WTC11 (cell line): ENCODE measurements around the gene COA1. TPM values are rescaled to one million over a fixed set of nuclear protein-coding genes. Genes with fewer than 3 reads are reported as not detected.

Experiments
- ATAC-seq: fragments of 200-7000 bp; cut with Tn5 transposase; 2 replicates; pipeline ENCODE4 v1.10.0; 2021; ENCODE audit warnings: mild to moderate bottlenecking, moderate library complexity
- CTCF ChIA-PET: fragments of 300-600 bp; sonication (Branson Sonifier 250); formaldehyde crosslinking; loops from one replicate; lab custom pipeline; 2021; ENCODE audit warnings: antibody characterized with exemption; lab: Charles Lee
- POLR2A ChIA-PET: fragments of 350-600 bp; sonication (Branson Sonifier 250); formaldehyde crosslinking; loops from one replicate; lab custom pipeline; 2021; ENCODE audit warnings: antibody characterized with exemption; lab: Charles Lee
- DNase-seq: peaks from one replicate; pipeline ENCODE4 v3.0.0; 2021; ENCODE audit warnings: low spot score
- H3K27ac Mint-ChIP-seq: 2 replicates; pipeline ENCODE4 v1.8.0; 2021; ENCODE audit warnings: mixed read lengths
- H3K27me3 Mint-ChIP-seq: 2 replicates; pipeline ENCODE4 v1.8.0; 2021; ENCODE audit warnings: low read depth, mild to moderate bottlenecking, moderate library complexity, mixed read lengths
- H3K36me3 Mint-ChIP-seq: 2 replicates; pipeline ENCODE4 v1.8.0; 2021; ENCODE audit warnings: mixed read lengths
- H3K4me1 Mint-ChIP-seq: 2 replicates; pipeline ENCODE4 v1.8.0; 2022; ENCODE audit warnings: mixed read lengths
- H3K4me3 Mint-ChIP-seq: 2 replicates; pipeline ENCODE4 v1.8.0; 2021; ENCODE audit warnings: mild to moderate bottlenecking, moderate library complexity, mixed read lengths
- H3K9me3 Mint-ChIP-seq: 2 replicates; pipeline ENCODE4 v1.8.0; 2021; ENCODE audit warnings: mixed read lengths
- E2F5 ChIP-seq: sonication (generic); formaldehyde crosslinking; IDR thresholded peaks from 2 replicates; pipeline ENCODE4 v1.8.1; 2022; ENCODE audit warnings: mild to moderate bottlenecking, moderate library complexity, missing genetic modification reagents
- GABPB1 ChIP-seq: sonication (generic); formaldehyde crosslinking; IDR thresholded peaks from 2 replicates; pipeline ENCODE4 v1.8.1; 2023; ENCODE audit warnings: mild to moderate bottlenecking, missing genetic modification reagents
- GTF2I ChIP-seq: fragments of 250-450 bp; sonication (Bioruptor Pico); conservative IDR thresholded peaks from 2 replicates; pipeline ENCODE4 v1.4.0; 2021; ENCODE audit warnings: mild to moderate bottlenecking
- IRF1 ChIP-seq: sonication (generic); formaldehyde crosslinking; IDR thresholded peaks from 2 replicates; pipeline ENCODE4 v1.8.0; 2023; ENCODE audit warnings: missing genetic modification reagents
- MAX ChIP-seq: sonication (generic); formaldehyde crosslinking; IDR thresholded peaks from 2 replicates; pipeline ENCODE4 v1.8.0; 2022; ENCODE audit warnings: mild to moderate bottlenecking, missing genetic modification reagents
- MXD4 ChIP-seq: fragments of 250-450 bp; sonication (Bioruptor Pico); IDR thresholded peaks from 2 replicates; pipeline ENCODE4 v1.8.0; 2021; ENCODE audit warnings: mild to moderate bottlenecking, moderate library complexity, borderline replicate concordance
- NFE2L1 ChIP-seq: sonication (generic); formaldehyde crosslinking; IDR thresholded peaks from 2 replicates; pipeline ENCODE4 v1.8.1; 2023; ENCODE audit warnings: missing genetic modification reagents
- RORB ChIP-seq: fragments of 250-450 bp; sonication (Bioruptor Pico); IDR thresholded peaks from 2 replicates; pipeline ENCODE4 v1.9.0; 2021; ENCODE audit warnings: mild to moderate bottlenecking
- SMAD3 ChIP-seq: sonication (generic); formaldehyde crosslinking; IDR thresholded peaks from 2 replicates; pipeline ENCODE4 v1.8.0; 2022; ENCODE audit warnings: missing genetic modification reagents, mild to moderate bottlenecking, borderline replicate concordance
- SOX15 ChIP-seq: fragments of 250-450 bp; sonication (Bioruptor Pico); IDR thresholded peaks from 2 replicates; pipeline ENCODE4 v1.9.0; 2021; ENCODE audit warnings: mild to moderate bottlenecking
- TCF7 ChIP-seq: sonication (generic); formaldehyde crosslinking; IDR thresholded peaks from 2 replicates; pipeline ENCODE4 v1.8.0; 2022; ENCODE audit warnings: mild to moderate bottlenecking, low read depth, missing genetic modification reagents, moderate library complexity
- TEAD4 ChIP-seq: sonication (generic); formaldehyde crosslinking; IDR thresholded peaks from 2 replicates; pipeline ENCODE4 v1.8.0; 2022; ENCODE audit warnings: mild to moderate bottlenecking, missing genetic modification reagents
- ZNF121 ChIP-seq: sonication (generic); formaldehyde crosslinking; IDR thresholded peaks from 2 replicates; pipeline ENCODE4 v1.8.0; 2023; ENCODE audit warnings: missing genetic modification reagents
- ZNF138 ChIP-seq: sonication (generic); formaldehyde crosslinking; conservative IDR thresholded peaks from 2 replicates; pipeline ENCODE4 v1.8.1; 2022; ENCODE audit warnings: mild to moderate bottlenecking, moderate library complexity, missing genetic modification reagents
- ZNF232 ChIP-seq: sonication (generic); formaldehyde crosslinking; IDR thresholded peaks from 2 replicates; pipeline ENCODE4 v1.8.0; 2022; ENCODE audit warnings: mild to moderate bottlenecking, missing genetic modification reagents
- ZNF263 ChIP-seq: sonication (generic); formaldehyde crosslinking; IDR thresholded peaks from 2 replicates; pipeline ENCODE4 v1.8.1; 2022; ENCODE audit warnings: low read depth, mild to moderate bottlenecking, moderate library complexity, missing genetic modification reagents
- ZNF281 ChIP-seq: sonication (generic); formaldehyde crosslinking; IDR thresholded peaks from 2 replicates; pipeline ENCODE4 v1.8.0; 2023; ENCODE audit warnings: mild to moderate bottlenecking, missing genetic modification reagents
- ZNF317 ChIP-seq: sonication (generic); formaldehyde crosslinking; IDR thresholded peaks from 2 replicates; pipeline ENCODE4 v1.8.1; 2023; ENCODE audit warnings: low read depth, mild to moderate bottlenecking, moderate library complexity, missing genetic modification reagents, borderline replicate concordance
- total RNA-seq: library from RNA; stranded (reverse); gene quantifications from 3 replicates; pipeline ENCODE4 v1.2.3, GENCODE V29; 2021
- TF ChIP-seq, protein P1 (sequence below): sonication (generic); formaldehyde crosslinking; IDR thresholded peaks from 2 replicates; pipeline ENCODE4 v1.8.1; 2023; ENCODE audit warnings: mild to moderate bottlenecking, missing genetic modification reagents, borderline replicate concordance

The COA1 gene
- total RNA-seq, 1 experiment from 2014 or later: 132 TPM

- DNase-seq (no peak), ATAC-seq (no peak)
- Mint-ChIP-seq H3K4me3 (no peak overlapping the region), H3K4me1 (peaks cover 4% of the 10 kb centered on the region), H3K9me3 (peaks cover 10% of the 10 kb centered on the region), H3K36me3 (no peaks in the 10 kb centered on the region), H3K27ac (no peak overlapping the region), H3K27me3 (peaks cover 4% of the 10 kb centered on the region; the same call in 1 of the 2 replicates)
- ChIA-PET CTCF (interaction anchor here (0.6 to 1.5 kb wide), 3 partner anchors 27 to 167 kb away, joined by 3 to 9 read pairs (median 3); partner anchors contain the start of gene STK17A), POLR2A (no interaction called here)
- TF ChIP-seq SMAD3 (CRISPR knock-in tag) (no peak), RORB (CRISPR knock-in tag) (no peak), TEAD4 (CRISPR knock-in tag) (no peak), GABPB1 (CRISPR knock-in tag) (no peak), ZNF263 (CRISPR knock-in tag) (no peak), SOX15 (CRISPR knock-in tag) (no peak), MAX (CRISPR knock-in tag) (no peak)
- TF ChIP-seq, protein P1, sequence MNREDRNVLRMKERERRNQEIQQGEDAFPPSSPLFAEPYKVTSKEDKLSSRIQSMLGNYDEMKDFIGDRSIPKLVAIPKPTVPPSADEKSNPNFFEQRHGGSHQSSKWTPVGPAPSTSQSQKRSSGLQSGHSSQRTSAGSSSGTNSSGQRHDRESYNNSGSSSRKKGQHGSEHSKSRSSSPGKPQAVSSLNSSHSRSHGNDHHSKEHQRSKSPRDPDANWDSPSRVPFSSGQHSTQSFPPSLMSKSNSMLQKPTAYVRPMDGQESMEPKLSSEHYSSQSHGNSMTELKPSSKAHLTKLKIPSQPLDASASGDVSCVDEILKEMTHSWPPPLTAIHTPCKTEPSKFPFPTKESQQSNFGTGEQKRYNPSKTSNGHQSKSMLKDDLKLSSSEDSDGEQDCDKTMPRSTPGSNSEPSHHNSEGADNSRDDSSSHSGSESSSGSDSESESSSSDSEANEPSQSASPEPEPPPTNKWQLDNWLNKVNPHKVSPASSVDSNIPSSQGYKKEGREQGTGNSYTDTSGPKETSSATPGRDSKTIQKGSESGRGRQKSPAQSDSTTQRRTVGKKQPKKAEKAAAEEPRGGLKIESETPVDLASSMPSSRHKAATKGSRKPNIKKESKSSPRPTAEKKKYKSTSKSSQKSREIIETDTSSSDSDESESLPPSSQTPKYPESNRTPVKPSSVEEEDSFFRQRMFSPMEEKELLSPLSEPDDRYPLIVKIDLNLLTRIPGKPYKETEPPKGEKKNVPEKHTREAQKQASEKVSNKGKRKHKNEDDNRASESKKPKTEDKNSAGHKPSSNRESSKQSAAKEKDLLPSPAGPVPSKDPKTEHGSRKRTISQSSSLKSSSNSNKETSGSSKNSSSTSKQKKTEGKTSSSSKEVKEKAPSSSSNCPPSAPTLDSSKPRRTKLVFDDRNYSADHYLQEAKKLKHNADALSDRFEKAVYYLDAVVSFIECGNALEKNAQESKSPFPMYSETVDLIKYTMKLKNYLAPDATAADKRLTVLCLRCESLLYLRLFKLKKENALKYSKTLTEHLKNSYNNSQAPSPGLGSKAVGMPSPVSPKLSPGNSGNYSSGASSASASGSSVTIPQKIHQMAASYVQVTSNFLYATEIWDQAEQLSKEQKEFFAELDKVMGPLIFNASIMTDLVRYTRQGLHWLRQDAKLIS (CRISPR knock-in tag): no peak
Measured at GRCh38 chr7:43749383-43749940, 20.1 kb upstream of the COA1 start.

DNA sequence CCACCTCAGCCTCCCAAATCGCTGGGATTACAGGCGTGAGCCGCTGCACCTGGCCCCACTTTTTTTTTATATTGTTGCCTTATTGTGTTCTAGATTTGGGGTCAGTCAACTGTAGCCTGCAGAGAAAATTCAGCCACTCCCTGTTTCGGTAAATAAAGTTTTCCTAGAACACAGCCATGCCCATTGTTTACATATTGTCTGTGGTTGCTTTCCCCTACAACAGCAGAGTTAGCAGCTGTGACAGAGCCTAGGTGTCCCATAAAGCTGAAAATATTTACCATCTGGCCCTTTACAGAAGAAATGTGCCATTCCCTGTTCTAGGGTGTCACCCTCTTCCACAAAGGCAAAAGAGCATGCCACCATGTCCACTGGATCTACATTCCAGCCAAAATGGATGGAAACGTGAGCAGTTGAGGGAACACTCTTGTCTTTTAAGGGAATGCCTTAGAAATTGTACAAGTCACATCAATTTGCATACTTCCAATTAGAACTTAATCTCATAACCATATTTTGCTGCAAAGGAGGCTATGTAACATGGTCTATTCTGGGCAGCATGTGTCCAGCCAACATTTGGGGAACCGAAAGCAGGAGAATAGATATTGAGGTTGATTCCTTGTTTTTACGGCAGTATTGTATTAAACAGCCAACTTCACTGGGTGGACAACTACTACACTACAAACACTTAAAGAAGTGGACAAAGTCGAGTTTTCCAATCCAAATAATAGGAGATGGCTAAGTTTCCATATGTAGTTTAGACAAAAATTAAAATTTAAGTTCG is 18.2 kb upstream of the COA1 start:
- CTCF ChIA-PET: no interaction called here
- POLR2A ChIA-PET: interaction anchor here (0.6 kb wide), 1 partner anchor 121 kb away, joined by 4 read pairs; no protein-coding TSS in a partner anchor

More for the DNA sequence above, 18.2 kb upstream of the COA1 start:
- DNase-seq: no peak
- no peak for ATAC-seq
- Mint-ChIP-seq H3K9me3 (peaks cover 1% of the 10 kb centered on the region), H3K36me3 (no peaks in the 10 kb centered on the region), H3K4me1 (peaks cover 4% of the 10 kb centered on the region), H3K4me3 (no peak overlapping the region), H3K27ac (no peak overlapping the region), H3K27me3 (peaks cover 1% of the 10 kb centered on the region; the same call in 1 of the 2 replicates)
- TF ChIP-seq NFE2L1 (CRISPR knock-in tag) (no peak), ZNF232 (CRISPR knock-in tag) (no peak), E2F5 (CRISPR knock-in tag) (no peak), ZNF281 (no peak), GTF2I (CRISPR knock-in tag) (no peak), MXD4 (CRISPR knock-in tag) (no peak), ZNF121 (no peak), TCF7 (CRISPR knock-in tag) (no peak), IRF1 (CRISPR knock-in tag) (no peak), ZNF138 (CRISPR knock-in tag) (no peak), ZNF317 (CRISPR knock-in tag) (no peak)
